HepG2 (cell line): ENCODE results near the gene ALOX5.

ENCODE experiments used
- PATZ1 ChIP-seq: sonication (generic); formaldehyde crosslinking; IDR thresholded peaks from 2 replicates; pipeline ENCODE4 v1.4.0; 2020; ENCODE audit warnings: missing genetic modification reagents
- PRDM10 ChIP-seq: sonication (generic); formaldehyde crosslinking; IDR thresholded peaks from 2 replicates; pipeline ENCODE4 v1.4.0; 2020; ENCODE audit warnings: low read depth, missing genetic modification reagents
- PRPF4 ChIP-seq: fragments of 200-400 bp; formaldehyde crosslinking; IDR thresholded peaks from 2 replicates; pipeline ENCODE4 v1.6.1; 2016; ENCODE audit warnings: low read length, low read depth; ENCODE audit not compliant: poor library complexity, severe bottlenecking
- SYNCRIP ChIP-seq: fragments of 200-400 bp; formaldehyde crosslinking; IDR thresholded peaks from 2 replicates; pipeline ENCODE4 v1.6.1; 2018; ENCODE audit warnings: mild to moderate bottlenecking, low read depth, low read length; ENCODE audit not compliant: insufficient read depth

- TF ChIP-seq PATZ1 (CRISPR knock-in tag): no peak
- no peak for TF ChIP-seq PRDM10
- TF ChIP-seq PRPF4: no peak
- no peak for TF ChIP-seq SYNCRIP
Measured at GRCh38 chr10:45418417-45418848, 44.4 kb downstream of the ALOX5 start.
